HepG2 (cell line): ENCODE data around the gene EVL. TPM values are rescaled to one million over a fixed set of nuclear protein-coding genes. Genes with fewer than 3 reads are reported as not detected.
A peak's percentile ranks its signal among the peaks of the same experiment; 100 is the strongest.

Experiments
- LCORL ChIP-seq, 2 experiments: fragments of 450-650 bp in 1 of 2; sonication (generic) in 1 of 2; formaldehyde crosslinking in 1 of 2; IDR thresholded peaks; 2 replicates each; pipeline versions ENCODE4 v1.5.0 to v1.6.1; 2017 to 2020; ENCODE audit warnings: antibody characterized with exemption in 1 of 2, missing genetic modification reagents in 1 of 2
- SP4 ChIP-seq: sonication (generic); formaldehyde crosslinking; IDR thresholded peaks from 2 replicates; pipeline ENCODE4 v1.8.1; 2023; ENCODE audit warnings: mild to moderate bottlenecking, missing genetic modification reagents
- SRF ChIP-seq: IDR thresholded peaks from 2 replicates; pipeline ENCODE4 v1.6.1; 2011; ENCODE audit warnings: mild to moderate bottlenecking, low read depth, low read length, moderate library complexity
- TOE1 ChIP-seq: sonication (generic); formaldehyde crosslinking; IDR thresholded peaks from 2 replicates; pipeline ENCODE4 v1.4.0; 2020; ENCODE audit warnings: mild to moderate bottlenecking, missing genetic modification reagents
- ZNF564 ChIP-seq: sonication (generic); formaldehyde crosslinking; IDR thresholded peaks from 2 replicates; pipeline ENCODE4 v1.8.1; 2023; ENCODE audit warnings: mild to moderate bottlenecking, missing genetic modification reagents
- ZSCAN12 ChIP-seq: sonication (generic); formaldehyde crosslinking; IDR thresholded peaks from 2 replicates; pipeline ENCODE4 v1.9.0; 2021; ENCODE audit warnings: mild to moderate bottlenecking, missing genetic modification reagents
- polyA plus RNA-seq, 8 experiments: library from polyadenylated mRNA; depleted of rRNA in 3 of 8; stranded (reverse) in 7 of 8; unstranded in 1 of 8; fragments of >200 nt; fragmentation: Illumina TruSeq in 4 of 8; extraction: Trizol in 4 of 8; gene quantifications; 2 replicates each; pipeline versions ENCODE4 v1.2.1 to v1.2.3, GENCODE V29; 2011 to 2016; ENCODE audit warnings: low read depth in 4 of 8, missing spikeins in 1 of 8, mixed read lengths in 1 of 8; ENCODE audit not compliant: insufficient read depth in 1 of 8
- total RNA-seq, 5 experiments: library from RNA; depleted of rRNA; stranded (reverse); fragments of >200 nt; fragmentation: Illumina TruSeq; extraction: Trizol; gene quantifications; 2 replicates each; pipeline ENCODE4 v1.2.3, GENCODE V29; 2016; ENCODE audit warnings: low read depth in 1 of 5
- TF ChIP-seq, protein P1 (sequence below), 2 experiments: fragments of 450-650 bp in 1 of 2; sonication (generic) in 1 of 2; formaldehyde crosslinking in 1 of 2; IDR thresholded peaks; 2 replicates each; pipeline versions ENCODE4 v1.6.1 to v1.8.0; 2016 to 2022; ENCODE audit warnings: antibody characterized with exemption in 1 of 2, mild to moderate bottlenecking in 1 of 2, missing genetic modification reagents in 1 of 2
- TF ChIP-seq, protein P2 (sequence below): sonication (generic); formaldehyde crosslinking; conservative IDR thresholded peaks from 2 replicates; pipeline ENCODE4 v1.8.1; 2023; ENCODE audit warnings: missing genetic modification reagents
- TF ChIP-seq, protein P3 (sequence below): sonication (generic); formaldehyde crosslinking; IDR thresholded peaks from 2 replicates; pipeline ENCODE4 v1.4.0; 2020; ENCODE audit warnings: missing genetic modification reagents, borderline replicate concordance
- TF ChIP-seq, protein P4 (sequence below): sonication (generic); formaldehyde crosslinking; IDR thresholded peaks from 2 replicates; pipeline ENCODE4 v1.5.0; 2020; ENCODE audit warnings: mild to moderate bottlenecking, missing genetic modification reagents, moderate library complexity
- TF ChIP-seq, protein P5 (sequence below): sonication (generic); formaldehyde crosslinking; IDR thresholded peaks from 2 replicates; pipeline ENCODE4 v1.8.0; 2022; ENCODE audit warnings: mild to moderate bottlenecking, missing genetic modification reagents; ENCODE audit not compliant: insufficient replicate concordance

The EVL gene
- total and polyA plus RNA-seq, 2 of the 13 experiments (the other 11 are each of a cell fraction or from before 2014, with no cell fraction given): 15.1 to 31.2 TPM

DNA sequence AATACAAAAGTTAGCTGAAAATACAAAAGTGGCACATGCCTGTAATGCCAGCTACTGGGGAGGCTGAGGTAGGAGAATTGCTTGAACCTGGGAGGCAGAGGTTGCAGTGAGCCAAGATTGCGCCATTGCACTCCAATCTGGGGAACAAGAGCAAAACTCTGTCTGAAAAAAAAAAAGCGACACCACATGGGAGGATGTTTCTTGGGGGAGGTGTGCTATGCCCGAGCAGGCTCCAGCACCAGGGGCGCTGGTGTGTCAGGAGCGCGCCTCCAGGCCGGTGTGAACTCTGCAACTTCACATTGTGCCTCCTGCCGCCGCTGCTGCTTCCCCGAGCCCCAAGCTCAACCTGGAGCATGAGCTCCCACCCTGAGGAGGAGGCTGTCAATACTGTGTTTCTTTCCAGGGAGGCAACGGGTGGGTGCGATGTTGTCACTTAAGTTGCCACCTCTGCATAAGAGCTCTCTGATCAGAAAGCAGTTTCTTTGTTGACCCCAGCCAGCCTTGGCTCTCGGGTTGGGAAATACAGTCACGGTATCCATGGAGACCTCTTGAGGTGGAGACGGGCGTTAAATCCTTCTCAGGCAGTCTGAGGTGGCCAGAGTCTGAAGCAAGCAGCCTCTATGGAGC, 75.3 kb downstream of the EVL start (continued):
- TF ChIP-seq, protein P1, sequence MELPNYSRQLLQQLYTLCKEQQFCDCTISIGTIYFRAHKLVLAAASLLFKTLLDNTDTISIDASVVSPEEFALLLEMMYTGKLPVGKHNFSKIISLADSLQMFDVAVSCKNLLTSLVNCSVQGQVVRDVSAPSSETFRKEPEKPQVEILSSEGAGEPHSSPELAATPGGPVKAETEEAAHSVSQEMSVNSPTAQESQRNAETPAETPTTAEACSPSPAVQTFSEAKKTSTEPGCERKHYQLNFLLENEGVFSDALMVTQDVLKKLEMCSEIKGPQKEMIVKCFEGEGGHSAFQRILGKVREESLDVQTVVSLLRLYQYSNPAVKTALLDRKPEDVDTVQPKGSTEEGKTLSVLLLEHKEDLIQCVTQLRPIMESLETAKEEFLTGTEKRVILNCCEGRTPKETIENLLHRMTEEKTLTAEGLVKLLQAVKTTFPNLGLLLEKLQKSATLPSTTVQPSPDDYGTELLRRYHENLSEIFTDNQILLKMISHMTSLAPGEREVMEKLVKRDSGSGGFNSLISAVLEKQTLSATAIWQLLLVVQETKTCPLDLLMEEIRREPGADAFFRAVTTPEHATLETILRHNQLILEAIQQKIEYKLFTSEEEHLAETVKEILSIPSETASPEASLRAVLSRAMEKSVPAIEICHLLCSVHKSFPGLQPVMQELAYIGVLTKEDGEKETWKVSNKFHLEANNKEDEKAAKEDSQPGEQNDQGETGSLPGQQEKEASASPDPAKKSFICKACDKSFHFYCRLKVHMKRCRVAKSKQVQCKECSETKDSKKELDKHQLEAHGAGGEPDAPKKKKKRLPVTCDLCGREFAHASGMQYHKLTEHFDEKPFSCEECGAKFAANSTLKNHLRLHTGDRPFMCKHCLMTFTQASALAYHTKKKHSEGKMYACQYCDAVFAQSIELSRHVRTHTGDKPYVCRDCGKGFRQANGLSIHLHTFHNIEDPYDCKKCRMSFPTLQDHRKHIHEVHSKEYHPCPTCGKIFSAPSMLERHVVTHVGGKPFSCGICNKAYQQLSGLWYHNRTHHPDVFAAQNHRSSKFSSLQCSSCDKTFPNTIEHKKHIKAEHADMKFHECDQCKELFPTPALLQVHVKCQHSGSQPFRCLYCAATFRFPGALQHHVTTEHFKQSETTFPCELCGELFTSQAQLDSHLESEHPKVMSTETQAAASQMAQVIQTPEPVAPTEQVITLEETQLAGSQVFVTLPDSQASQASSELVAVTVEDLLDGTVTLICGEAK (IDR thresholded peaks at IDR 0.05): no peak
- TF ChIP-seq, protein P1 (CRISPR knock-in tag; IDR thresholded peaks at IDR 0.05): no peak
- peak; percentile 53; the same call in 1 of the 2 replicates for TF ChIP-seq SP4 (CRISPR knock-in tag)
- no peak for TF ChIP-seq TOE1 (CRISPR knock-in tag)
- TF ChIP-seq, protein P2, sequence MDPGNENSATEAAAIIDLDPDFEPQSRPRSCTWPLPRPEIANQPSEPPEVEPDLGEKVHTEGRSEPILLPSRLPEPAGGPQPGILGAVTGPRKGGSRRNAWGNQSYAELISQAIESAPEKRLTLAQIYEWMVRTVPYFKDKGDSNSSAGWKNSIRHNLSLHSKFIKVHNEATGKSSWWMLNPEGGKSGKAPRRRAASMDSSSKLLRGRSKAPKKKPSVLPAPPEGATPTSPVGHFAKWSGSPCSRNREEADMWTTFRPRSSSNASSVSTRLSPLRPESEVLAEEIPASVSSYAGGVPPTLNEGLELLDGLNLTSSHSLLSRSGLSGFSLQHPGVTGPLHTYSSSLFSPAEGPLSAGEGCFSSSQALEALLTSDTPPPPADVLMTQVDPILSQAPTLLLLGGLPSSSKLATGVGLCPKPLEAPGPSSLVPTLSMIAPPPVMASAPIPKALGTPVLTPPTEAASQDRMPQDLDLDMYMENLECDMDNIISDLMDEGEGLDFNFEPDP (CRISPR knock-in tag): no peak
- TF ChIP-seq SRF: no peak
- TF ChIP-seq, protein P3, sequence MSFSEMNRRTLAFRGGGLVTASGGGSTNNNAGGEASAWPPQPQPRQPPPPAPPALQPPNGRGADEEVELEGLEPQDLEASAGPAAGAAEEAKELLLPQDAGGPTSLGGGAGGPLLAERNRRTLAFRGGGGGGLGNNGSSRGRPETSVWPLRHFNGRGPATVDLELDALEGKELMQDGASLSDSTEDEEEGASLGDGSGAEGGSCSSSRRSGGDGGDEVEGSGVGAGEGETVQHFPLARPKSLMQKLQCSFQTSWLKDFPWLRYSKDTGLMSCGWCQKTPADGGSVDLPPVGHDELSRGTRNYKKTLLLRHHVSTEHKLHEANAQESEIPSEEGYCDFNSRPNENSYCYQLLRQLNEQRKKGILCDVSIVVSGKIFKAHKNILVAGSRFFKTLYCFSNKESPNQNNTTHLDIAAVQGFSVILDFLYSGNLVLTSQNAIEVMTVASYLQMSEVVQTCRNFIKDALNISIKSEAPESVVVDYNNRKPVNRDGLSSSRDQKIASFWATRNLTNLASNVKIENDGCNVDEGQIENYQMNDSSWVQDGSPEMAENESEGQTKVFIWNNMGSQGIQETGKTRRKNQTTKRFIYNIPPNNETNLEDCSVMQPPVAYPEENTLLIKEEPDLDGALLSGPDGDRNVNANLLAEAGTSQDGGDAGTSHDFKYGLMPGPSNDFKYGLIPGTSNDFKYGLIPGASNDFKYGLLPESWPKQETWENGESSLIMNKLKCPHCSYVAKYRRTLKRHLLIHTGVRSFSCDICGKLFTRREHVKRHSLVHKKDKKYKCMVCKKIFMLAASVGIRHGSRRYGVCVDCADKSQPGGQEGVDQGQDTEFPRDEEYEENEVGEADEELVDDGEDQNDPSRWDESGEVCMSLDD (CRISPR knock-in tag): no peak
- TF ChIP-seq ZNF564 (CRISPR knock-in tag): no peak
- TF ChIP-seq, protein P4, sequence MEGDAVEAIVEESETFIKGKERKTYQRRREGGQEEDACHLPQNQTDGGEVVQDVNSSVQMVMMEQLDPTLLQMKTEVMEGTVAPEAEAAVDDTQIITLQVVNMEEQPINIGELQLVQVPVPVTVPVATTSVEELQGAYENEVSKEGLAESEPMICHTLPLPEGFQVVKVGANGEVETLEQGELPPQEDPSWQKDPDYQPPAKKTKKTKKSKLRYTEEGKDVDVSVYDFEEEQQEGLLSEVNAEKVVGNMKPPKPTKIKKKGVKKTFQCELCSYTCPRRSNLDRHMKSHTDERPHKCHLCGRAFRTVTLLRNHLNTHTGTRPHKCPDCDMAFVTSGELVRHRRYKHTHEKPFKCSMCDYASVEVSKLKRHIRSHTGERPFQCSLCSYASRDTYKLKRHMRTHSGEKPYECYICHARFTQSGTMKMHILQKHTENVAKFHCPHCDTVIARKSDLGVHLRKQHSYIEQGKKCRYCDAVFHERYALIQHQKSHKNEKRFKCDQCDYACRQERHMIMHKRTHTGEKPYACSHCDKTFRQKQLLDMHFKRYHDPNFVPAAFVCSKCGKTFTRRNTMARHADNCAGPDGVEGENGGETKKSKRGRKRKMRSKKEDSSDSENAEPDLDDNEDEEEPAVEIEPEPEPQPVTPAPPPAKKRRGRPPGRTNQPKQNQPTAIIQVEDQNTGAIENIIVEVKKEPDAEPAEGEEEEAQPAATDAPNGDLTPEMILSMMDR (CRISPR knock-in tag): peak; percentile 81
- TF ChIP-seq, protein P5, sequence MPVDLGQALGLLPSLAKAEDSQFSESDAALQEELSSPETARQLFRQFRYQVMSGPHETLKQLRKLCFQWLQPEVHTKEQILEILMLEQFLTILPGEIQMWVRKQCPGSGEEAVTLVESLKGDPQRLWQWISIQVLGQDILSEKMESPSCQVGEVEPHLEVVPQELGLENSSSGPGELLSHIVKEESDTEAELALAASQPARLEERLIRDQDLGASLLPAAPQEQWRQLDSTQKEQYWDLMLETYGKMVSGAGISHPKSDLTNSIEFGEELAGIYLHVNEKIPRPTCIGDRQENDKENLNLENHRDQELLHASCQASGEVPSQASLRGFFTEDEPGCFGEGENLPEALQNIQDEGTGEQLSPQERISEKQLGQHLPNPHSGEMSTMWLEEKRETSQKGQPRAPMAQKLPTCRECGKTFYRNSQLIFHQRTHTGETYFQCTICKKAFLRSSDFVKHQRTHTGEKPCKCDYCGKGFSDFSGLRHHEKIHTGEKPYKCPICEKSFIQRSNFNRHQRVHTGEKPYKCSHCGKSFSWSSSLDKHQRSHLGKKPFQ (CRISPR knock-in tag): peak; percentile 100
- TF ChIP-seq LCORL (IDR thresholded peaks at IDR 0.05): no peak
- no peak for TF ChIP-seq LCORL (CRISPR knock-in tag; IDR thresholded peaks at IDR 0.05)
- TF ChIP-seq ZSCAN12: no peak
